AG10803 (cell line): ENCODE results near the gene NOL12.

Source experiments
- DNase-seq: peaks from one replicate; pipeline ENCODE4 v3.0.0; 2010; ENCODE audit warnings: low read depth
- H3K4me3 ChIP-seq: 2 replicates; pipeline ENCODE4 v1.5.1; 2011; ENCODE audit warnings: mild to moderate bottlenecking, low read length, control low read depth
- CTCF ChIP-seq: conservative IDR thresholded peaks from 2 replicates; pipeline ENCODE4 v1.5.1; 2011; ENCODE audit warnings: mild to moderate bottlenecking, low read length, control low read depth, inconsistent platforms

Gene NOL12

GRCh38 chr22:37732699-37733607 lies 46.8 kb downstream of the NOL12 start:
- no peak overlapping the region for H3K4me3 ChIP-seq
- TF ChIP-seq CTCF: no peak
- DNase-seq: no peak

GRCh38 chr22:37733625-37734401 lies 47.7 kb downstream of the NOL12 start:
- no peak overlapping the region for H3K4me3 ChIP-seq
- no peak for TF ChIP-seq CTCF
- DNase-seq: no peak

DNA sequence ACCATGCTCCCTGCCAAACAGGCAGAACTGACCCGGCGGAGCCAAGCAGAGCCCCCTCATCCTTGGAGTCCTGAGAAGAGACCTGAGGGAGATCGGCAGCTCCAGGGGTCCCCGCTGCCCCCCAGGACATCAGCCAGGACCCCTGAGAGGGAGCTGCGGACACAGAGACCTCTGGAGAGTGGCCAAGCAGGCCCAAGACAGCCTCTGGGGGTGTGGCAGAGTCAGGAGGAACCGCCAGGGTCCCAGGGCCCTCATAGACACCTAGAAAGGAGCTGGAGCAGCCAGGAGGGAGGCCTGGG lies 48.2 kb downstream of the NOL12 start:
- DNase-seq: no peak
- no peak for TF ChIP-seq CTCF
- no peak overlapping the region for H3K4me3 ChIP-seq

DNA sequence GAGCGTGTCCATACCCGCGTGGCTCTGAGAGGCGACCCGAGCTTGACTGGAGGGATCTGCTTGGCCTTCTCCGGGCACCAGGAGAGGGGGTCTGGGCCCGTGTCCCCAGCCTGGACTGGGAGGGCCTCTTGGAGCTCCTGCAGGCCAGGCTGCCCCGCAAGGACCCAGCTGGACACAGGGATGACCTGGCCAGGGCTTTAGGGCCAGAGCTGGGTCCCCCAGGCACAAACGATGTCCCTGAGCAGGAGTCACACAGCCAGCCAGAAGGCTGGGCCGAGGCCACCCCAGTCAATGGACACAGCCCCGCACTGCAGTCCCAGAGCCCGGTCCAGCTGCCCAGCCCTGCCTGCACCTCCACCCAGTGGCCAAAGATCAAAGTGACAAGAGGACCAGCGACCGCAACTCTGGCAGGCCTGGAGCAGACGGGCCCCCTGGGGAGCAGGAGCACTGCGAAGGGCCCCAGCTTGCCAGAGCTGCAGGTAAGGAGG lies 48.9 kb downstream of the NOL12 start:
- TF ChIP-seq CTCF: peak; percentile 33
- no peak for DNase-seq
- no peak overlapping the region for H3K4me3 ChIP-seq

- TF ChIP-seq CTCF: no peak
- no peak overlapping the region for H3K4me3 ChIP-seq
- peak; percentile 62 for DNase-seq
Observed at GRCh38 chr22:37739035-37739434, 52.9 kb downstream of the NOL12 start.

GRCh38 chr22:37739611-37740049 lies 53.5 kb downstream of the NOL12 start:
- H3K4me3 ChIP-seq: no peak overlapping the region
- TF ChIP-seq CTCF: no peak
- DNase-seq: no peak
